ENCODE data around the gene RNF40. TPM values are rescaled to one million over a fixed set of nuclear protein-coding genes. Genes with fewer than 3 reads are reported as not detected.
A peak's percentile ranks its signal among the peaks of the same experiment; 100 is the strongest.

The RNF40 gene
- total RNA-seq, 1 experiment from 2014 or later: 94.0 TPM

- BruUV-seq (replicated peaks): no TSS peak
- Mint-ChIP-seq H3K9me3 (ENCODE audit: unreplicated experiment) (no peaks in the 10 kb centered on the region), H3K27me3 (ENCODE audit: insufficient read depth, unreplicated experiment) (no peaks in the 10 kb centered on the region), H3K36me3 (ENCODE audit: insufficient read depth, unreplicated experiment) (peaks cover 13% of the 10 kb centered on the region), H3K4me3 (ENCODE audit: unreplicated experiment) (peak overlapping the region; percentile 93), H3K27ac (ENCODE audit: unreplicated experiment) (peak overlapping the region; percentile 91), H3K4me1 (ENCODE audit: low read depth, unreplicated experiment) (no peaks in the 10 kb centered on the region)
- CTCF ChIA-PET: interaction anchor here (0.9 to 1.5 kb wide), 4 partner anchors 11 to 53 kb away, joined by 3 to 13 read pairs (median 4); no protein-coding TSS in a partner anchor
- intact Hi-C loops (cut with micrococcal nuclease; ENCODE audit: unreplicated experiment): loop anchor here (2.0 kb wide), 1 partner anchor 52 kb away; no protein-coding TSS in a partner anchor
- H3K4me1 ChIP-seq: peaks cover 14% of the 10 kb centered on the region; the same call in 1 of the 2 replicates
- no peak for TF ChIP-seq CTCF (IDR thresholded peaks at IDR 0.05; ENCODE audit: insufficient read depth in 1 of 2, low read depth in 1 of 2, low read length in 1 of 2, severe bottlenecking in 1 of 2, unreplicated experiment in 1 of 2)
- peak; percentile 63 to 64 for DNase-seq
- POLR2A ChIA-PET: interaction anchor here (0.6 to 1.6 kb wide), 5 partner anchors 8 to 89 kb away, joined by 3 to 16 read pairs (median 4); no protein-coding TSS in a partner anchor
- no peaks in the 10 kb centered on the region for H3K27me3 ChIP-seq (replicated peaks; ENCODE audit: control insufficient read depth, insufficient read depth, low read length)
- H3K36me3 ChIP-seq (ENCODE audit: control insufficient read depth, insufficient read depth, low read length): peaks cover 1% of the 10 kb centered on the region; the same call in 1 of the 2 replicates
- peak overlapping the region; percentile 72 for H3K4me3 ChIP-seq (ENCODE audit: low read depth, low read length)
- H3K9me3 ChIP-seq: no peaks in the 10 kb centered on the region
Observed at GRCh38 chr16:30786115-30786935, 24.2 kb downstream of the RNF40 start.

GRCh38 chr16:30786936-30787612 is 25.0 kb downstream of the RNF40 start, which contains the start of gene ZNF629:
TSS of gene ZNF629 (minus strand) at chr16:30787205. CDS start at chr16:30784482, 2,723 bp downstream.
- peaks cover 7% of the 10 kb centered on the region for H3K36me3 Mint-ChIP-seq (ENCODE audit: insufficient read depth, unreplicated experiment)
- peak within 1 kb of the TSS; percentile 91 for H3K27ac Mint-ChIP-seq (ENCODE audit: unreplicated experiment)
- H3K27me3 ChIP-seq (replicated peaks; ENCODE audit: control insufficient read depth, insufficient read depth, low read length): no peaks in the 10 kb centered on the region
- no peaks in the 10 kb centered on the region for H3K27me3 Mint-ChIP-seq (ENCODE audit: insufficient read depth, unreplicated experiment)
- H3K9me3 Mint-ChIP-seq (ENCODE audit: unreplicated experiment): no peaks in the 10 kb centered on the region
- peaks cover 14% of the 10 kb centered on the region; the same call in 1 of the 2 replicates for H3K4me1 ChIP-seq
- BruUV-seq (replicated peaks): no TSS peak
- no peaks in the 10 kb centered on the region for H3K9me3 ChIP-seq
- CTCF ChIA-PET: interaction anchor here (0.9 to 1.5 kb wide), 4 partner anchors 12 to 52 kb away, joined by 3 to 13 read pairs (median 4); no protein-coding TSS in a partner anchor
- intact Hi-C loops (cut with micrococcal nuclease; ENCODE audit: unreplicated experiment): loop anchor here (1.0 to 2.0 kb wide), 4 partner anchors 18 to 88 kb away; no protein-coding TSS in a partner anchor
- POLR2A ChIA-PET: interaction anchor here (0.6 to 1.6 kb wide), 5 partner anchors 9 to 88 kb away, joined by 3 to 16 read pairs (median 4); no protein-coding TSS in a partner anchor
- H3K4me3 ChIP-seq (ENCODE audit: low read depth, low read length): peak within 1 kb of the TSS; percentile 72
- H3K4me3 Mint-ChIP-seq (ENCODE audit: unreplicated experiment): peak within 1 kb of the TSS; percentile 93
- H3K4me1 Mint-ChIP-seq (ENCODE audit: low read depth, unreplicated experiment): no peaks in the 10 kb centered on the region
- TF ChIP-seq CTCF (IDR thresholded peaks at IDR 0.05; ENCODE audit: insufficient read depth in 1 of 2, low read depth in 1 of 2, low read length in 1 of 2, severe bottlenecking in 1 of 2, unreplicated experiment in 1 of 2): no peak
- peak; percentile 79 to 82 for DNase-seq
- H3K36me3 ChIP-seq (ENCODE audit: control insufficient read depth, insufficient read depth, low read length): peaks cover 1% of the 10 kb centered on the region; the same call in 1 of the 2 replicates
